HepG2 (cell line): ENCODE measurements around the gene VDAC2. TPM values are rescaled to one million over a fixed set of nuclear protein-coding genes. Genes with fewer than 3 reads are reported as not detected.

ENCODE experiments used
- ATAC-seq: fragments of 200-7000 bp; cut with Tn5 transposase; 3 replicates; pipeline ENCODE4 v1.9.1; 2020; ENCODE audit warnings: mild to moderate bottlenecking, moderate library complexity
- BruUV-seq: library from RNA; stranded (reverse); fragments of 400-500 nt; replicated peaks from 2 replicates; lab custom pipeline; 2021; lab: Mats Ljungman, UMichigan
- CTCF ChIA-PET: fragments of 300-600 bp; formaldehyde crosslinking; extraction: SDS; loops from one replicate; lab custom pipeline; 2021; ENCODE audit warnings: low total read pairs, inconsistent platforms, low intra/inter-chr PET ratio; lab: Yijun Ruan, JAX
- POLR2A ChIA-PET: fragments of 350-600 bp; sonication (Branson Sonifier 250); formaldehyde crosslinking; loops from one replicate; lab custom pipeline; 2020; ENCODE audit warnings: antibody characterized with exemption, inconsistent platforms; lab: Yijun Ruan, JAX
- DNase-seq: peaks from one replicate; pipeline ENCODE4 v3.0.0-alpha.2; 2015; ENCODE audit warnings: low spot score
- FAIRE-seq: peaks from 3 replicates; lab custom pipeline; 2011; peaks lifted over from hg19 to GRCh38; lab: Jason Lieb, UNC
- H2AFZ ChIP-seq: one replicate; pipeline ENCODE4 v1.6.1; 2011; ENCODE audit warnings: low read length, inconsistent platforms
- H3K27ac ChIP-seq: fragments of 300-600 bp; 3 replicates; pipeline ENCODE4 v1.8.0; 2011; ENCODE audit warnings: mixed run types, mild to moderate bottlenecking, mixed read lengths, low read length, inconsistent platforms; ENCODE audit not compliant: insufficient read depth; ENCODE audit errors: extremely low read length
- H3K27me3 ChIP-seq, 2 experiments: fragments of 200-600 bp in 1 of 2; 2 replicates in 1 of 2; 3 replicates in 1 of 2; pipeline versions ENCODE4 v1.6.0 to v1.8.0; 2011; ENCODE audit warnings: low read length in 2 of 2, mild to moderate bottlenecking in 2 of 2, moderate library complexity in 2 of 2, inconsistent platforms in 1 of 2; ENCODE audit not compliant: insufficient read depth in 2 of 2, control insufficient read depth in 1 of 2
- H3K36me3 ChIP-seq, 2 experiments: fragments of 200-600 bp in 1 of 2; replicated peaks in 1 of 2; 2 replicates in 1 of 2; 3 replicates in 1 of 2; pipeline versions ENCODE4 v1.5.1 to v1.8.0; 2011; ENCODE audit warnings: low read length in 2 of 2, inconsistent platforms in 1 of 2; ENCODE audit not compliant: insufficient read depth in 2 of 2, control insufficient read depth in 1 of 2
- H3K4me1 ChIP-seq: 2 replicates; pipeline ENCODE4 v1.5.1; 2012; ENCODE audit warnings: low read length, inconsistent platforms; ENCODE audit not compliant: insufficient read depth
- H3K4me2 ChIP-seq: 2 replicates; pipeline ENCODE4 v1.6.0; 2011; ENCODE audit warnings: low read depth, low read length, inconsistent platforms
- H3K4me3 ChIP-seq, 3 experiments: fragments of 200-600 bp in 1 of 3; sonication (generic), shearing (Covaris generic) in 1 of 3; replicated peaks in 1 of 3; 2 replicates each; pipeline ENCODE4 v1.5.1; 2011 to 2016; ENCODE audit warnings: low read length in 3 of 3, inconsistent platforms in 2 of 3, low read depth in 2 of 3, mild to moderate bottlenecking in 2 of 3, control low read depth in 1 of 3, mixed read lengths in 1 of 3; ENCODE audit not compliant: insufficient read depth in 1 of 3
- H3K79me2 ChIP-seq: one replicate; pipeline ENCODE4 v1.6.1; 2011; ENCODE audit warnings: low read length, inconsistent platforms; ENCODE audit not compliant: insufficient read depth
- H3K9ac ChIP-seq: 2 replicates; pipeline ENCODE4 v1.6.0; 2011; ENCODE audit warnings: mild to moderate bottlenecking, low read depth, low read length, inconsistent platforms; ENCODE audit not compliant: insufficient read depth
- H3K9me3 ChIP-seq: 2 replicates; pipeline ENCODE4 v1.5.1; 2012; ENCODE audit warnings: mild to moderate bottlenecking, low read length
- H4K20me1 ChIP-seq: 2 replicates; pipeline ENCODE4 v1.6.0; 2011; ENCODE audit warnings: inconsistent platforms, mild to moderate bottlenecking, low read length, moderate library complexity; ENCODE audit not compliant: insufficient read depth
- CBX1 ChIP-seq: IDR thresholded peaks from one replicate; pipeline ENCODE4 v1.6.1; 2016; ENCODE audit warnings: antibody characterized with exemption, low read depth
- NAIF1 ChIP-seq: sonication (generic); formaldehyde crosslinking; IDR thresholded peaks from 2 replicates; pipeline ENCODE4 v1.5.0; 2020; ENCODE audit warnings: mild to moderate bottlenecking, missing genetic modification reagents, borderline replicate concordance
- SMARCC2 ChIP-seq: fragments of 450-650 bp; IDR thresholded peaks from 2 replicates; pipeline ENCODE4 v1.6.1; 2017; ENCODE audit warnings: antibody characterized with exemption, mild to moderate bottlenecking
- ZNF234 ChIP-seq: sonication (generic); formaldehyde crosslinking; conservative IDR thresholded peaks from 2 replicates; pipeline ENCODE4 v1.5.1; 2020; ENCODE audit warnings: mild to moderate bottlenecking, missing genetic modification reagents
- ZNF737 ChIP-seq: sonication (generic); formaldehyde crosslinking; IDR thresholded peaks from 2 replicates; pipeline ENCODE4 v1.5.0; 2020; ENCODE audit warnings: missing genetic modification reagents, mild to moderate bottlenecking, borderline replicate concordance
- WGBS: methylation state at CpG from one replicate; pipeline ENCODE4 v1.1.6; 2017; ENCODE audit warnings: low lambda C conversion rate; 5-methylcytosine and 5-hydroxymethylcytosine counted together
- in situ Hi-C: cut with HindIII; loops from 2 replicates; pipeline ENCODE4 v1.10.0; 2017; ENCODE audit warnings: low pct_unique_long_range_greater_than_20kb; ENCODE audit not compliant: extremely low pct_ligation_motif_present
- intact Hi-C: fragments of 100-400 bp; cut with micrococcal nuclease; formaldehyde crosslinking; loops from one replicate; pipeline ENCODE4 v1.10.0; 2022; ENCODE audit not compliant: unreplicated experiment
- polyA plus RNA-seq, 8 experiments: library from polyadenylated mRNA; depleted of rRNA in 3 of 8; stranded (reverse) in 7 of 8; unstranded in 1 of 8; fragments of >200 nt; fragmentation: Illumina TruSeq in 4 of 8; extraction: Trizol in 4 of 8; gene quantifications; 2 replicates each; pipeline versions ENCODE4 v1.2.1 to v1.2.3, GENCODE V29; 2011 to 2016; ENCODE audit warnings: low read depth in 4 of 8, missing spikeins in 1 of 8, mixed read lengths in 1 of 8; ENCODE audit not compliant: insufficient read depth in 1 of 8
- total RNA-seq, 5 experiments: library from RNA; depleted of rRNA; stranded (reverse); fragments of >200 nt; fragmentation: Illumina TruSeq; extraction: Trizol; gene quantifications; 2 replicates each; pipeline ENCODE4 v1.2.3, GENCODE V29; 2016; ENCODE audit warnings: low read depth in 1 of 5
- TF ChIP-seq, protein P1 (sequence below): sonication (generic); formaldehyde crosslinking; IDR thresholded peaks from 2 replicates; pipeline ENCODE4 v1.4.0; 2020; ENCODE audit warnings: missing genetic modification reagents
- TF ChIP-seq, protein P2 (sequence below): sonication (generic); formaldehyde crosslinking; IDR thresholded peaks from 2 replicates; pipeline ENCODE4 v1.4.0; 2020; ENCODE audit warnings: missing genetic modification reagents, borderline replicate concordance

The VDAC2 gene
- total and polyA plus RNA-seq, 2 of the 13 experiments (the other 11 are each of a cell fraction or from before 2014, with no cell fraction given): 67.9 to 222 TPM

DNA sequence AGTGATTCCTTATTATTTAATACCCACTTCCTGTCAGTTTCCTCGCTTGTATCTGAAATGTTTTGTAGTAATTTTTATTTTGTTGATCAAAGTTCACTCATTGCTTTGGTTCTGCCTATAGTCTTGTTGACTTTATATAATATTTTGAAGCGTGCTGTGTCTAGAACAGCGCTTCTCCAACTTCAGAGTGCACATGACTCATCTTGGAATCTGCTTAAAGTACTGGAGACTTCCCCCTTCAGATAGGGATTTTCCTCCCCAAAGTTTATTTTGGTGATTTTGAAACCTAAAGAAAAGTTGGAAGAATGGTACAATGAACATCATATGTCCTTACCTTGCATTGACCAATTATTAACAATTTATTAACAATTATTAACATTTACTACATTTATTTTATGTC, 19.4 kb downstream of the VDAC2 start:
- in situ Hi-C loops (loop anchor here (5.0 to 10.0 kb wide), 3 partner anchors 43 to 985 kb away; partner anchors contain the start of gene SAMD8), intact Hi-C loops (loop anchor here (1.0 to 5.0 kb wide), 2 partner anchors 42 to 118 kb away; partner anchors contain the start of gene SAMD8)
- peaks cover 29% of the 10 kb centered on the region for H4K20me1 ChIP-seq
- H3K36me3 ChIP-seq: peaks cover 10 to 59% of the 10 kb centered on the region in 2 experiments
- no peaks in the 10 kb centered on the region for H3K9me3 ChIP-seq
- H3K4me3 ChIP-seq: no peak overlapping the region
- TF ChIP-seq, protein P1, sequence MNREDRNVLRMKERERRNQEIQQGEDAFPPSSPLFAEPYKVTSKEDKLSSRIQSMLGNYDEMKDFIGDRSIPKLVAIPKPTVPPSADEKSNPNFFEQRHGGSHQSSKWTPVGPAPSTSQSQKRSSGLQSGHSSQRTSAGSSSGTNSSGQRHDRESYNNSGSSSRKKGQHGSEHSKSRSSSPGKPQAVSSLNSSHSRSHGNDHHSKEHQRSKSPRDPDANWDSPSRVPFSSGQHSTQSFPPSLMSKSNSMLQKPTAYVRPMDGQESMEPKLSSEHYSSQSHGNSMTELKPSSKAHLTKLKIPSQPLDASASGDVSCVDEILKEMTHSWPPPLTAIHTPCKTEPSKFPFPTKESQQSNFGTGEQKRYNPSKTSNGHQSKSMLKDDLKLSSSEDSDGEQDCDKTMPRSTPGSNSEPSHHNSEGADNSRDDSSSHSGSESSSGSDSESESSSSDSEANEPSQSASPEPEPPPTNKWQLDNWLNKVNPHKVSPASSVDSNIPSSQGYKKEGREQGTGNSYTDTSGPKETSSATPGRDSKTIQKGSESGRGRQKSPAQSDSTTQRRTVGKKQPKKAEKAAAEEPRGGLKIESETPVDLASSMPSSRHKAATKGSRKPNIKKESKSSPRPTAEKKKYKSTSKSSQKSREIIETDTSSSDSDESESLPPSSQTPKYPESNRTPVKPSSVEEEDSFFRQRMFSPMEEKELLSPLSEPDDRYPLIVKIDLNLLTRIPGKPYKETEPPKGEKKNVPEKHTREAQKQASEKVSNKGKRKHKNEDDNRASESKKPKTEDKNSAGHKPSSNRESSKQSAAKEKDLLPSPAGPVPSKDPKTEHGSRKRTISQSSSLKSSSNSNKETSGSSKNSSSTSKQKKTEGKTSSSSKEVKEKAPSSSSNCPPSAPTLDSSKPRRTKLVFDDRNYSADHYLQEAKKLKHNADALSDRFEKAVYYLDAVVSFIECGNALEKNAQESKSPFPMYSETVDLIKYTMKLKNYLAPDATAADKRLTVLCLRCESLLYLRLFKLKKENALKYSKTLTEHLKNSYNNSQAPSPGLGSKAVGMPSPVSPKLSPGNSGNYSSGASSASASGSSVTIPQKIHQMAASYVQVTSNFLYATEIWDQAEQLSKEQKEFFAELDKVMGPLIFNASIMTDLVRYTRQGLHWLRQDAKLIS (CRISPR knock-in tag): no peak
- TF ChIP-seq NAIF1 (CRISPR knock-in tag) (no peak), ZNF737 (no peak), SMARCC2 (no peak), CBX1 (no peak), ZNF234 (no peak)
- TF ChIP-seq, protein P2, sequence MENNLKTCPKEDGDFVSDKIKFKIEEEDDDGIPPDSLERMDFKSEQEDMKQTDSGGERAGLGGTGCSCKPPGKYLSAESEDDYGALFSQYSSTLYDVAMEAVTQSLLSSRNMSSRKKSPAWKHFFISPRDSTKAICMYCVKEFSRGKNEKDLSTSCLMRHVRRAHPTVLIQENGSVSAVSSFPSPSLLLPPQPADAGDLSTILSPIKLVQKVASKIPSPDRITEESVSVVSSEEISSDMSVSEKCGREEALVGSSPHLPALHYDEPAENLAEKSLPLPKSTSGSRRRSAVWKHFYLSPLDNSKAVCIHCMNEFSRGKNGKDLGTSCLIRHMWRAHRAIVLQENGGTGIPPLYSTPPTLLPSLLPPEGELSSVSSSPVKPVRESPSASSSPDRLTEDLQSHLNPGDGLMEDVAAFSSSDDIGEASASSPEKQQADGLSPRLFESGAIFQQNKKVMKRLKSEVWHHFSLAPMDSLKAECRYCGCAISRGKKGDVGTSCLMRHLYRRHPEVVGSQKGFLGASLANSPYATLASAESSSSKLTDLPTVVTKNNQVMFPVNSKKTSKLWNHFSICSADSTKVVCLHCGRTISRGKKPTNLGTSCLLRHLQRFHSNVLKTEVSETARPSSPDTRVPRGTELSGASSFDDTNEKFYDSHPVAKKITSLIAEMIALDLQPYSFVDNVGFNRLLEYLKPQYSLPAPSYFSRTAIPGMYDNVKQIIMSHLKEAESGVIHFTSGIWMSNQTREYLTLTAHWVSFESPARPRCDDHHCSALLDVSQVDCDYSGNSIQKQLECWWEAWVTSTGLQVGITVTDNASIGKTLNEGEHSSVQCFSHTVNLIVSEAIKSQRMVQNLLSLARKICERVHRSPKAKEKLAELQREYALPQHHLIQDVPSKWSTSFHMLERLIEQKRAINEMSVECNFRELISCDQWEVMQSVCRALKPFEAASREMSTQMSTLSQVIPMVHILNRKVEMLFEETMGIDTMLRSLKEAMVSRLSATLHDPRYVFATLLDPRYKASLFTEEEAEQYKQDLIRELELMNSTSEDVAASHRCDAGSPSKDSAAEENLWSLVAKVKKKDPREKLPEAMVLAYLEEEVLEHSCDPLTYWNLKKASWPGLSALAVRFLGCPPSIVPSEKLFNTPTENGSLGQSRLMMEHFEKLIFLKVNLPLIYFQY: no peak
- H3K27me3 ChIP-seq: no peaks in the 10 kb centered on the region
- peaks cover 37% of the 10 kb centered on the region for H3K79me2 ChIP-seq
- CTCF ChIA-PET: interaction anchor here (1.5 to 2.3 kb wide), 3 partner anchors 38 to 43 kb away, joined by 3 to 28 read pairs (median 4); no protein-coding TSS in a partner anchor
- H2AFZ ChIP-seq: no peak overlapping the region
- H3K4me1 ChIP-seq: peaks cover 44% of the 10 kb centered on the region
- POLR2A ChIA-PET: interaction anchor here (0.9 to 5.0 kb wide), 3 partner anchors 15 to 42 kb away, joined by 3 to 29 read pairs (median 11); partner anchors contain the start of gene VDAC2
- no peak overlapping the region for H3K27ac ChIP-seq
- DNase-seq: no peak
- no peak for FAIRE-seq
- H3K9ac ChIP-seq: no peak overlapping the region
- no TSS peak for BruUV-seq
- H3K4me2 ChIP-seq: no peak overlapping the region
- 98% methylated on average over 3 of the region's 3 CpGs for WGBS
- ATAC-seq: no peak
